CD14-positive monocyte (primary cell): ENCODE data around the gene TTLL7. TPM values are rescaled to one million over a fixed set of nuclear protein-coding genes. Genes with fewer than 3 reads are reported as not detected.

ENCODE experiments used
- DNase-seq, 3 donors: peaks; one replicate each; pipeline ENCODE4 v3.0.0-alpha.2; 2011 to 2022
- H2AFZ ChIP-seq: 2 replicates; pipeline ENCODE4 v1.6.0; 2012; ENCODE audit warnings: mild to moderate bottlenecking, low read depth, low read length, inconsistent platforms; ENCODE audit not compliant: insufficient read depth, poor library complexity, severe bottlenecking
- H3K27ac ChIP-seq, 2 donors: 1 replicate in 1 of 2; 2 replicates in 1 of 2; pipeline ENCODE4 v1.5.1; 2012 to 2013; ENCODE audit warnings: low read length in 2 of 2, control low read depth in 1 of 2, inconsistent platforms in 1 of 2, low read depth in 1 of 2, mild to moderate bottlenecking in 1 of 2
- H3K27me3 ChIP-seq, 2 donors: one replicate each; pipeline versions ENCODE4 v1.6.0 to v1.6.1; 2011 to 2013; ENCODE audit warnings: low read length in 2 of 2; ENCODE audit not compliant: control insufficient read depth in 2 of 2, insufficient read depth in 2 of 2
- H3K36me3 ChIP-seq, 2 donors: replicated peaks in 1 of 2; 1 replicate in 1 of 2; 2 replicates in 1 of 2; pipeline versions ENCODE4 v1.5.1 to v1.6.1; 2012 to 2013; ENCODE audit warnings: low read length in 2 of 2, control low read depth in 1 of 2, inconsistent platforms in 1 of 2, mild to moderate bottlenecking in 1 of 2; ENCODE audit not compliant: insufficient read depth in 2 of 2, control insufficient read depth in 1 of 2
- H3K4me1 ChIP-seq, 2 donors: 1 replicate in 1 of 2; 2 replicates in 1 of 2; pipeline versions ENCODE4 v1.5.1 to v1.6.1; 2012 to 2013; ENCODE audit warnings: low read length in 2 of 2, control low read depth in 1 of 2, inconsistent platforms in 1 of 2, mild to moderate bottlenecking in 1 of 2, moderate library complexity in 1 of 2; ENCODE audit not compliant: insufficient read depth in 2 of 2, control insufficient read depth in 1 of 2
- H3K4me2 ChIP-seq: replicated peaks from 2 replicates; pipeline ENCODE3; 2012; ENCODE audit warnings: low read length, moderate library complexity, mild to moderate bottlenecking; ENCODE audit not compliant: poor library complexity, severe bottlenecking; ENCODE audit errors: extremely low read depth
- H3K4me3 ChIP-seq, 3 experiments: fragments of 200-600 bp in 1 of 3; sonication (generic) in 1 of 3; replicated peaks in 1 of 3; 1 replicate in 2 of 3; 2 replicates in 1 of 3; pipeline ENCODE4 v1.5.1; 2011 to 2013; ENCODE audit warnings: low read length in 3 of 3, mild to moderate bottlenecking in 3 of 3, control low read depth in 2 of 3, low read depth in 2 of 3, inconsistent platforms in 1 of 3, moderate library complexity in 1 of 3
- H3K79me2 ChIP-seq: 2 replicates; pipeline ENCODE4 v1.6.0; 2012; ENCODE audit warnings: mild to moderate bottlenecking, control low read depth, inconsistent platforms, low read length, moderate library complexity; ENCODE audit not compliant: insufficient read depth
- H3K9ac ChIP-seq: 2 replicates; pipeline ENCODE4 v1.6.0; 2017; ENCODE audit warnings: low read length, mild to moderate bottlenecking; ENCODE audit not compliant: insufficient read depth, poor library complexity, severe bottlenecking
- H3K9me3 ChIP-seq, 2 donors: replicated peaks in 1 of 2; 1 replicate in 1 of 2; 2 replicates in 1 of 2; pipeline versions ENCODE4 v1.5.1 to v1.6.1; 2012 to 2013; ENCODE audit warnings: low read length in 2 of 2, control low read depth in 1 of 2; ENCODE audit not compliant: control insufficient read depth in 1 of 2, insufficient read depth in 1 of 2
- H4K20me1 ChIP-seq: 2 replicates; pipeline ENCODE4 v1.6.0; 2012; ENCODE audit warnings: mild to moderate bottlenecking, low read length, control low read depth, moderate library complexity; ENCODE audit not compliant: insufficient read depth
- H3K27ac Mint-ChIP-seq, 7 donors: one replicate each; pipeline ENCODE4 v1.8.0; 2020; ENCODE audit warnings: mild to moderate bottlenecking in 7 of 7, mixed read lengths in 7 of 7, moderate library complexity in 6 of 7, inconsistent platforms in 2 of 7
- H3K27me3 Mint-ChIP-seq, 3 donors: one replicate each; pipeline ENCODE4 v1.8.0; 2021 to 2022; ENCODE audit warnings: low read depth in 3 of 3, mild to moderate bottlenecking in 3 of 3, mixed read lengths in 3 of 3, moderate library complexity in 3 of 3, inconsistent platforms in 1 of 3
- H3K36me3 Mint-ChIP-seq, 2 donors: one replicate each; pipeline ENCODE4 v1.8.0; 2020; ENCODE audit warnings: mixed read lengths in 2 of 2, inconsistent platforms in 1 of 2, mild to moderate bottlenecking in 1 of 2
- H3K4me1 Mint-ChIP-seq: one replicate; pipeline ENCODE4 v1.8.0; 2020; ENCODE audit warnings: mild to moderate bottlenecking, mixed read lengths
- H3K4me3 Mint-ChIP-seq, 2 donors: one replicate each; pipeline ENCODE4 v1.8.0; 2020; ENCODE audit warnings: mild to moderate bottlenecking in 2 of 2, mixed read lengths in 2 of 2, moderate library complexity in 1 of 2
- H3K9me3 Mint-ChIP-seq, 7 donors: one replicate each; pipeline ENCODE4 v1.8.0; 2020 to 2022; ENCODE audit warnings: mixed read lengths in 7 of 7, mild to moderate bottlenecking in 6 of 7, moderate library complexity in 6 of 7, inconsistent platforms in 2 of 7
- CTCF ChIP-seq: fragments of 200-600 bp; IDR thresholded peaks from one replicate; pipeline ENCODE4 v1.8.0; 2022; ENCODE audit warnings: antibody characterized with exemption, mild to moderate bottlenecking
- WGBS: methylation state at CpG from one replicate; pipeline ENCODE4 v1.1.5; 2013; ENCODE audit warnings: missing lambda C conversion rate; ENCODE audit not compliant: insufficient coverage; 5-methylcytosine and 5-hydroxymethylcytosine counted together
- intact Hi-C, 2 donors: fragments of 100-400 bp; cut with micrococcal nuclease; formaldehyde crosslinking; loops; one replicate each; pipeline versions ENCODE4 v1.15.0 to v1.15.1; 2023
- polyA plus RNA-seq, 3 donors: library from polyadenylated mRNA; depleted of rRNA in 1 of 3; unstranded in 2 of 3; stranded (reverse) in 1 of 3; fragments of 300-500 nt in 2 of 3; fragments of >200 nt in 1 of 3; fragmentation: Illumina TruSeq in 2 of 3; gene quantifications; 1 replicate in 2 of 3; 2 replicates in 1 of 3; pipeline ENCODE4 v1.2.3, GENCODE V29; 2012 to 2021

TTLL7 gene
- polyA plus RNA-seq, 3 donors: 0.12 to 0.69 TPM; not detected in 1

DNA sequence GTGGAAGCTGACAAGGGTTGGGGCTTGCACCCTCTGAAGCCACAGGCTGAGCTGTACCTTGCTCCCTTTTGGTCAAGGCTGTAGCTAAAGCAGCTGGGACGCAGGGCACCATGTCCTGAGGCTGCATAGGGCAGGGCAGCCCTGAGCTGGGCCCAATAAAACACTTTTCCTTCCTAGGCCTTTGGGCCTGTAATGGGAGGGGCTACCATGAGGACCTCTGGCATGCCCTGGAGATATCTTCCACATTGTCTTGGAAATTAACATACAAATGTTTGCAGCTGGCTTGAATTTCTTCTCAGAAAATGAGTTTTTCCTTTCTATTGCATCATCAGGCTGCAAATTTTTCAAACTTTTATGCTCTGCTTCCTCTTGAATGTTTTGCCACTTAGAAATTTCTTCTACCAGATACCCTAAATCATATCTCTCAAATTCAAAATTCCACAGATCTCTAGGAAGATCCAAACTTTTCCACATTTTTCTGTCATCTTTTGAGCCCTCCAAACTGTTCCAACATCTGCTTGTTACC is 32.9 kb upstream of the TTLL7 start:
- Histone ChIP-seq H3K79me2 (no peaks in the 10 kb centered on the region), H3K27ac (no peak overlapping the region), H3K36me3 (no peaks in the 10 kb centered on the region), H4K20me1 (no peaks in the 10 kb centered on the region), H3K4me3 (no peak overlapping the region), H3K4me1 (no peaks in the 10 kb centered on the region), H3K27me3 (no peaks in the 10 kb centered on the region), H3K9me3 (no peaks in the 10 kb centered on the region), H3K9ac (no peak overlapping the region), H3K4me2 (no peak overlapping the region), H2AFZ (no peak overlapping the region)
- Mint-ChIP-seq H3K9me3 (peaks cover 5 to 12% (median 6%) of the 10 kb centered on the region in 7 donors), H3K27ac (no peak overlapping the region), H3K36me3 (no peaks in the 10 kb centered on the region), H3K4me1 (no peaks in the 10 kb centered on the region), H3K4me3 (no peak overlapping the region), H3K27me3 (peaks cover 0 to 2% (median 0%) of the 10 kb centered on the region in 3 donors)
- TF ChIP-seq CTCF: no peak
- intact Hi-C loops: no loop called here
- DNase-seq: no peak
- WGBS: 100% methylated on average over 1 of the region's 1 CpG

GRCh38 chr1:84027368-84027767 is 28.4 kb upstream of the TTLL7 start:
- intact Hi-C loops: no loop called here
- Mint-ChIP-seq H3K36me3 (no peaks in the 10 kb centered on the region), H3K9me3 (peaks cover 0 to 4% (median 1%) of the 10 kb centered on the region in 7 donors), H3K27ac (no peak overlapping the region), H3K4me1 (no peaks in the 10 kb centered on the region), H3K4me3 (no peak overlapping the region), H3K27me3 (peaks cover 0 to 2% (median 0%) of the 10 kb centered on the region in 3 donors)
- H3K9me3 ChIP-seq: no peaks in the 10 kb centered on the region
- no peaks in the 10 kb centered on the region for H3K79me2 ChIP-seq
- no peak overlapping the region for H3K9ac ChIP-seq
- H3K36me3 ChIP-seq: no peaks in the 10 kb centered on the region
- H2AFZ ChIP-seq: no peak overlapping the region
- DNase-seq: no peak
- no CpG with 5 or more reads among the region's 2 CpGs for WGBS
- no peak overlapping the region for H3K4me3 ChIP-seq
- H3K4me2 ChIP-seq: no peak overlapping the region
- no peak for TF ChIP-seq CTCF
- H3K4me1 ChIP-seq: no peaks in the 10 kb centered on the region
- no peaks in the 10 kb centered on the region for H4K20me1 ChIP-seq
- no peak overlapping the region for H3K27ac ChIP-seq
- H3K27me3 ChIP-seq: no peaks in the 10 kb centered on the region
